ENCODE results near the gene SLC51B. TPM values are rescaled to one million over a fixed set of nuclear protein-coding genes. Genes with fewer than 3 reads are reported as not detected.

The SLC51B gene
- total RNA-seq, 1 donor from 2014 or later = not detected

- H3K4me3 ChIP-seq (ENCODE audit: low read depth, low read length) = no peak overlapping the region
- DNase-seq (ENCODE audit: low read depth) = no peak
- no peak for TF ChIP-seq CTCF (conservative IDR thresholded peaks at IDR 0.05; ENCODE audit: low read depth, low read length)
These were observed 16.9 kb downstream of the SLC51B start for GRCh38 chr15:65062061-65062460.

GRCh38 chr15:65062726-65063125 is 17.5 kb downstream of the SLC51B start:
- no peak for TF ChIP-seq CTCF (conservative IDR thresholded peaks at IDR 0.05; ENCODE audit: low read depth, low read length)
- H3K4me3 ChIP-seq (ENCODE audit: low read depth, low read length) = no peak overlapping the region
- DNase-seq (ENCODE audit: low read depth) = no peak

GRCh38 chr15:65066001-65066634 is 20.9 kb downstream of the SLC51B start:
- no peak overlapping the region for H3K4me3 ChIP-seq (ENCODE audit: low read depth, low read length)
- TF ChIP-seq CTCF (conservative IDR thresholded peaks at IDR 0.05; ENCODE audit: low read depth, low read length) = no peak
- DNase-seq (ENCODE audit: low read depth) = no peak

- H3K4me3 ChIP-seq (ENCODE audit: low read depth, low read length) = no peak overlapping the region
- TF ChIP-seq CTCF (conservative IDR thresholded peaks at IDR 0.05; ENCODE audit: low read depth, low read length) = no peak
- no peak for DNase-seq (ENCODE audit: low read depth)
These were observed 21.6 kb downstream of the SLC51B start for GRCh38 chr15:65066635-65067316.

- no peak for TF ChIP-seq CTCF (conservative IDR thresholded peaks at IDR 0.05; ENCODE audit: low read depth, low read length)
- no peak for DNase-seq (ENCODE audit: low read depth)
- H3K4me3 ChIP-seq (ENCODE audit: low read depth, low read length) = no peak overlapping the region
These were observed 22.1 kb downstream of the SLC51B start for GRCh38 chr15:65067317-65067644.

GRCh38 chr15:65067645-65068402 is 22.6 kb downstream of the SLC51B start, which contains the start of gene RASL12:
RASL12 (minus strand) TSS chr15:65067991; CDS start chr15:65067835, 156 bp downstream.
- DNase-seq (ENCODE audit: low read depth) = no peak
- no peak for TF ChIP-seq CTCF (conservative IDR thresholded peaks at IDR 0.05; ENCODE audit: low read depth, low read length)
- no peak within 1 kb of the TSS for H3K4me3 ChIP-seq (ENCODE audit: low read depth, low read length)
